GM21529 (cell line): ENCODE measurements around the gene PLD1.
"Not testable (repeated sequence)": the region's sequence is repeated elsewhere in the genome, so short reads cannot be mapped to it uniquely, and the experiment has no call there.

Source experiments
- ATAC-seq: cut with Tn5 transposase; IDR thresholded peaks from one replicate; pipeline ENCODE4 v1.9.1; 2021; ENCODE audit not compliant: unreplicated experiment

Gene PLD1

DNA sequence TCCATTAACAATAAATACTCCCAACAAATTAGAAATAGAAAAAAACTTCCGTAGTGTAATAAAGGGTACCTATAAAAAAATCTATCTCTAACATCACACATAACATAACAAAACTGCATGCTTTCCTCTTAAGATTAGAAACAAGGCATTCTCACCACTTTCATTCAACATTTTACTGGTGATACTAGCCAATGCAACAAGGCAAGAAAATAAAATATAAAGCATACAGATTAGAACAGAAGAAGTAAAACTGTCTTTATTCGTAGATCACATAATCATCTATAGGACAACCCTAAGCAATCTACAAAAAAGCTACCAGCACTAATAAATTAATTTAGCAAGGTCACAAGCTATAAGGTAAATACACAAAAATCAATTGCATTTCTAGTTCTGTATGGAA, 107.1 kb downstream of the PLD1 start:
- ATAC-seq: no peak

DNA sequence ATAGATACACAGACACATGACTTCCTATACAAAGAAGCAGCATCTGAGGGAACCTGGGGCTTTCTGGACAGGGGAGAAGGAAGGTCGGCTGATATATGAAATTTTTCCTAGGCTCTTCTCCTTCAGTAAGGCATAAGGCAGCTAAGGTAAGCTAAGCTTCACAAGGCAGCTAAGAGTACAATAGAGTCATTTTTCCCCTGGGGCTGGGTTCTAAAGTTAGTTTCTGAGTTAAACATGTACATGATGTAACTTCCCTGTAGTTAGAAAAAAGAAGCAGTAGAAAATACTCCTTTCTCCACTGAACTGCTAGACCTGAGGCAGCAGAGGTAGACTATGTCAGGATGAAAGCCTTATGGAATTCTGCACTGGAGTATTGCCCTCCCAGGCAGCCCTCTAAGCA, 109.6 kb downstream of the PLD1 start:
- ATAC-seq: no peak

DNA sequence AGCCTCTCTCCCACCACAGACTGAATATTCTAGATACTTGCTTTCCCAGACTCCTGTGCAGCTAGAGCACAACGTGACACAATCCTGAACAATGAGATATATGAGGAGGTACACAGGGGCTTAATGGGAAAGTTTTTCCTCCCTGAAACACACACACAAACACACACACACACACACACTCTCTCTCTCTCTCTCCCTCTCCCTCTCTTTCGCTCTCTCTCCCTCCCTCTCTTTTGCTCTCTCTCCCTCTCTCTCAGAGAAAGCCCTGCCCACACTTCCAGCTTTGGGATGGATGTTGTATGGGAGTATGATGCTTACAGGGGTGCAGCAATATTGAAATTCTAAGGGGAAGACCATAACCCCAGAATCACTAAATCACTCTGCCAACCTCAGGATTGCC, 110.1 kb downstream of the PLD1 start:
- ATAC-seq: no peak

DNA sequence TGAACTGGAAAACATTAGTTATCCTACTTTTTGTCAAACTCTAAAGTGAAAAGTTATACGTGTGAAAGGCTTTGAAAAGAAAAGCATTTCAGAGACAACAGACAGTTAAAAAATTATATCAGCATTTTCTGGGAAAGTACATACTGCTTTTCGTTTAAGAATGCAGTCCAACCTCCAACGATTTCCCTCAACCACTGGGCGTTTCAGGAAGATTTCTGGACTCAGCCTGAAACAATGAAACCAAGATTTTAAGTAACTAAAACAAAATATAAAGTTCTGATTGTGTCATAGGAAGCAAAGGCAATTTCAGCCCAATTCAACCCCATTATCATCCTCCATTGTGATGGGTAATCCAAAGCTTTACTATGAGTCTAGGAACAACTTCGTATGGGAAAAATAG, 110.7 kb downstream of the PLD1 start:
- no peak for ATAC-seq

DNA sequence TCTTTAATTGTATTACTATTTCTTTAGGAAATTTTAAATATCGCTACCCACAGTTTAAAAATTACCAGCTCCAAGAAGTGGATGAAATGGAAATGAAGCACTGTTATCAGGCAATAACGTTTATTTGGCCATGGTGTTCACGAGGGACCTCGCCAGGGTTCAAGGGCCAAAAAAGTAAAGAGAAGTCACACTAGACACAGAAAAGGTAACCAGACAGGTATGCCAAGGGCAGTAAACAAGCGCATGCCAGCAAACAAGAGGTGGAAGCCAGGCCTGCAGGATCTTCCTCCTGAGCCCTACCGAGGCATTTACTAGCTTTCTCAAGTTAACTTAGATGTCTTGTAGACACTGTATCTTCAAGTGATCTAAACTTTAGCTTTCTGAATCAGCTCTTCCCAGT, 113.5 kb downstream of the PLD1 start:
- no peak for ATAC-seq

DNA sequence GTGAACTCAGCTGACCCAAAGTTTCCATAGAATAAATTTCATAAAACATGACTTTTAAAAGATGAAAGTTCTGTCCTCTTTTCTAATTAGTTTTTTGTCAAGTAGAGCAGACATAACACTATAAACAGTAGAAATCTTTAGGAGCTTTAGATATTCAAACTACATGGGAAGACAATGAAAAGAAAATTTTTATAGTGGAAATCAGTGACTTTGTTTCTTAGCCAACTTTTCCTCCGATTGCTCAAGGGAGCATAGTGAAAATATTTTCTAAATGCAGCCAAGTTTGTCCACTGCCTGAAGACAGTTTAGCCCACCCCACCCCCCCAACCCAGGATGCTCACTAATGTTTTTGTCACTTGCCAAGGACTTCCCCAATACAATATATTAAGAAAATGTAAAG, 114.9 kb downstream of the PLD1 start:
- no peak for ATAC-seq

DNA sequence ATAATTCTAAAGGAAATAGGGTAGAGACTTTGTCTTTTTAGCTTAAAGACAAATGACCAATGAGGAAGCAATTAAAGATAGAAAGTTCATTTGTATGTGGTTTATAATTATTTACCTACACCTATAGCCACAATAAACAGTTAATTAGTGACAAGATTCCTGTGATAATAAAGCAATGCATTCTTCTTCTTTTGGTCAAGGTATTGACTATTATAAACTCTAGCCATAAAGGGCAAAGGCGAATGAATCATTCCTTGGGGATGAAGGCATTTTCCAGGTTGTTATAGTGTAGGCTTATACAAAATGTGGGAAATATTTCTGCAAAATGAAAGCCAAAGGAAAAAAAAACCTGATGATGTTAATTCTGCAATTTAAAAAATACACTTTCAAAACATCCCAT, 115.4 kb downstream of the PLD1 start:
- ATAC-seq: no peak

DNA sequence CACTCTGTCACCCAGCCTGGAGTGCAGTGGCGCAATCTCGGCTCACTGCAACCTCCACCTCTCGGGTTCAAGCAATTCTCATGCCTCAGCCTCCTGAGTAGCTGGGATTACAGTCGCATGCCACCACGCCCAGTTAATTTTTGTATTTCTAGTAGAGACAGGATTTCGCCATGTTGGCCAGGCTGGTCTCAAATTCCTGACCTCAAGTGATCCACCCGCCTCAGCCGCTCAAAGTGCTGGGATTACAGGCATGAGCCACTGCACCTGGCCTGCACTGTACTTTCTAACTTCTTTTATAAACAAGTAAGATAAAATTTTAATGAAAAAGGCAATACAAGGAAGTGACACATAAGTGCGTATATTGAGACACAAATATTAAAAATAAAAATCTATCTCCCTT, 117.7 kb downstream of the PLD1 start:
- ATAC-seq: not testable (repeated sequence)

DNA sequence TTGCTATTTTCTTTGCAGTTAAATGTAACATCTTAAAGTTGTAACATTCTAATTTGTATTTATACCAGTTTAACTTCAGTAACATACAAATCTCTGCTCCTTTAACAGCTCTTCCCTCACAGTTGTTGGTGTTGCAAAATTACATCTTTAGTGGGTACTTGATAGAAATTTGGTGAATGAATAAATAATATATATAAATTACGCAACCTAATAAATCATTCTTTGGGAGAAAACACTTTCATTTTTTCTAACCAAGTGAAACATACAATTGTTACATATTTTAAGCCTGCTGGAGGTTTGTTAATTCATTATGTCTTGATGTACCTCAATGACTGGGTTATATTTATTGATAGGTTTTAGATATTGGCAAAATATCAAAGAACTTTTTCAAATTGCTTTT, 118.8 kb downstream of the PLD1 start:
- no peak for ATAC-seq

DNA sequence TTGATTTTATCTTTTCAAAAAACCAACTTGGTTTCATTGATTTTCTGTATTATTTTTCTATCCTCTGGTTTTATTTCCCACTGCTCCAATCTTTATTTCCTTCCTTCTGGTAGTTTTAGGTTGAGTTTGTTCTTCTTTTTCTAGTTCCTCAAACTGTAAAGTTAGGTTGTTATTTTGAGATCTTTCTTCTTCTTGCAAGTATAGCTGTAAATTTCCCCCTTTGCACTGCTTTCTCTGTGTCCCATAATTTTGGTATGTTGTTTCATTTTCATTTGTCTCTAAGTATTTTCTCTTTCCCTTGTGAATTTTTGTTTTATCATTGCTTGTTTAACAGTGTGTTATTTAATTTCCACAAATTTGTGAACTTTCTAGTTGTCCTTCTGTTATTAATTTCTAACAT, 120.0 kb downstream of the PLD1 start:
- ATAC-seq: peak; percentile 60

DNA sequence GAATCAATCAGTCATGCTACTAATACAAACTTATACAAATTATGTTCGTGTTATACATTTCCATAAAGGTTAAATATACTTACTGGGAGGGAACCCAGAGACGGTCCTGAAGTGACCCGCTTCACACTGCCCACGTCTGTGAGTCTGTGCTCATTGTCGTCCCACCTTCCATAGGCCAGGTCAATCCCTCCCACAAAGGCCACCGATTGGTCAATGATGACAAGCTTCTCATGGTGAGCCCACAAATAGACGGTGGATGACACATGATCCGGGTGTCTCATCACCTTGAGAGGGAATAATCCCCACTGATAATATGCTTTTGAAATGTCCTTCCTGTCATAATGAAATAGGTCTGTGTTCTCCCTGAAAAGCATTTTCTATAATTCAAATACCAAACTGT, 121.7 kb downstream of the PLD1 start:
- ATAC-seq: no peak

DNA sequence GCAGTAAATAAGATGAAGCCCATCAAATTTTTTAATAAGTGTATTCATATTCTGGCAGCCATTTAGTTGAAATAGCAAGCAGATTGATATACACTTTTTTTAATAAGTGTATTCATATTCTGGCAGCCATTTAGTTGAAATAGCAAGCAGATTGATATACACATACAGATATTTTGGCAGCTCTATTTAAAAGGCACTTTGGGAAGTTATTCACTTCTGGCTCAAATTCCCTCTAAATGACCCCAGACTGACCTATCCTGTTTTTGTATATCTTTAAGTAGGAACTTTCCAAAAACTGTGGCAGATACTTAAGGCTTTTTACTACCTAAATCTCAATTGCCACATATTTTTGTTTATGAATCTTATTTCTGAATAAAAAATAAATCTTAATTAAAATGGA, 122.3 kb downstream of the PLD1 start:
- no peak for ATAC-seq

DNA sequence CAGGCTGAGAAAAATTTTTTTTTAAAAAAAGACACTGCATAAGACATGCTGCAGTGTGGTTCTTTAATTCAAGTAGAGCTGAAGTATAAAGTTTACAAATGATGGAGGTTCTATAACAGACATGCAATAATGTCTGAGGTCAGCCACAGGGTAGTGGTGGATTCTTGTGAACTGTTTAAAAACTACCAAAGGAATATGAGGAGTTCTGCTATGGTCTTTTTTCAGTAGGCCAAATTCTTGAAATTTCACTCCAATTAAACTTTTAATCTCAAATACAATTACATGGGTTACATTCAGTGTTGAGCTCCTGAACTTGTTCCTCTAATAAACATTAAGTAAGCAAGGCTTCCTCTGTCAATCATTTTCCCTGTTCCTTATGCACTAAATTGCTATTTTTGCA, 122.7 kb downstream of the PLD1 start:
- no peak for ATAC-seq

DNA sequence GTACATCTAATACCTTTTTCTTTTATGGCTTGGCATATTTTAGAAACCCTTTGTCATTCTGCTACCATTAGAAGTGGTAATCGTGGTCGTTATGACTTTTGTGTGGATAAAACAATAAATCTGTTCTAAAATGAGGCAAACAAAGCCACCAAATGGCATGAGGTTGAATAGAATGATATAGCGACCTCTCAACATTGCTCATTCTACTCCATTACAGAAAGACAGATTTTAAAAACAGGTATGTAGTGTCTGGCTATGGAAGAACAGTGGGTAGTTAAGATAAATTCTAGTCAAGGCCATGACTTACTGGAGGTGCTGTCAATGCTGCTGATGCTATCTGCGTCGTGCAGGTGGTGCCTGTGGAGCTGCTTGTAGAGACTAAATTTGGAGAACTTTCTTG, 123.2 kb downstream of the PLD1 start:
- no peak for ATAC-seq

DNA sequence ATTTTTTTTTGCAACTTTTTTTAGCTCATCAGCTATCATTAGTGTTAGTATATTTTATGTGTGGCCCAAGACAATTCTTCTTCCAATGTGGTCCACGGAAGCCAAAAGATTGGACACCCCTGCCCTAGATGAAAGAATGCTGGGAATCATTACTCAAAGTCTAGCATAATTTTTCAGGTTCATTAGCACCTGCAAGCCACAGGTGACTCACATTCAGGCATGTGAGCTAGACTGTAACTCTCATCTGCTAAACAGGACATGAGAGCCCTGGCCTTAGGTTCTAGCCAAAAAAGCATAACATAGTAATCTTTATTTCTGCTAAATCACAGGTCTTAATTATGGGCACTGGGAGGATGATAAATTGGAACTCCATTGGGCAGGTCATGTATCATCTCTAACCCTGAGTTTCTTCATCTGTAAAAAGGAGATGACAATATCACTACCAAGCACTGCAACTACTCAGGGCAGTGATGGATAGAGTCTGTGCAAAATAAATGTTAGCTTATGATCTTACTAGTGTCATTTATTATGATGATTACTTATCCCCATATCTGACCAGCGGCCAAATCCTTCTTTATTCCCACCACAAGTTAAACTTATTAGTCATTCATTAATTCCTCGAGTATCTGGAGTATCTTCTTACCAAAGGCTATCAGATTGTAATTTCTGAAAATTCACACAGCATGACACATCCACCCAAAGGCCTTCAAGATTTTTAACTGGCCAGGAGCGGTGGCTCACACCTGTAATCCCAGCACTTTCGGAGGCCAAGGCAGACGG, 125.0 kb downstream of the PLD1 start:
- ATAC-seq: no peak

DNA sequence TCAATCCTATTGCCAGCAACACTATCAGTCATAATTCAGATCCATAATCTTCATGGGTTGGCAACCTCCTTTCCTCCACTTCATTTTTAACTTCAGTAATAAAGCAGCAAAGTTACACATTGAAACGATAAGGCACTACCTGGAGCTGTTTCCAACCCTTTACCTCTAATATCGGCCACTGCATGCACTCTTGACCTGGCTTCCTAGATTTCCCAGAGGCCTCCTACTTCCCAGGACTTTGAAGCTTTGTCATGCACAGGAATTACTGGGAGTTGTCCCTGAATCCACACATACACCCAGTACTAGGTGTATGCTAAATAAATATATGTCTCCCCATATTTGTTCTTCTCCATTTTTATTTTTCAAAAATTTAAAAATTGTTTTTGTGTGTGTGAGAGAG, 126.1 kb downstream of the PLD1 start:
- no peak for ATAC-seq

DNA sequence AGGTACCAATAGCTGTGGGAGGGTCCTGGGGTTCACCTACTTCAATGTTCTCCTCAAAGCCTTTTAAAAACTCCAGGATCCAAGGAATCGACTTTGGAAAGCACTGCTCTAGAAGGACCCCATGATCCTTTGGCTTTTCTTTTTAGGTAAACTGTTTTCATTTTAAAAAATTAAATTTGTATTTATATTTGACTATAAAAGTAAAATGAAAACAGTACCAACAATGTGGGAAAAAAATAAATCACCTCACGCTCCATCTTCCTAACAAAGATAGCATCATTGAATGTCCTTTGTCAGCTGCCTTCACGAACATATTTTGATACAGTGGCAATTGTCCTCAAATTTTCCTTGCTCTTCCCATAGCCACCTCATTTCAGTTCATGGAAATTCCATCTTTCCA, 127.5 kb downstream of the PLD1 start:
- ATAC-seq: no peak

DNA sequence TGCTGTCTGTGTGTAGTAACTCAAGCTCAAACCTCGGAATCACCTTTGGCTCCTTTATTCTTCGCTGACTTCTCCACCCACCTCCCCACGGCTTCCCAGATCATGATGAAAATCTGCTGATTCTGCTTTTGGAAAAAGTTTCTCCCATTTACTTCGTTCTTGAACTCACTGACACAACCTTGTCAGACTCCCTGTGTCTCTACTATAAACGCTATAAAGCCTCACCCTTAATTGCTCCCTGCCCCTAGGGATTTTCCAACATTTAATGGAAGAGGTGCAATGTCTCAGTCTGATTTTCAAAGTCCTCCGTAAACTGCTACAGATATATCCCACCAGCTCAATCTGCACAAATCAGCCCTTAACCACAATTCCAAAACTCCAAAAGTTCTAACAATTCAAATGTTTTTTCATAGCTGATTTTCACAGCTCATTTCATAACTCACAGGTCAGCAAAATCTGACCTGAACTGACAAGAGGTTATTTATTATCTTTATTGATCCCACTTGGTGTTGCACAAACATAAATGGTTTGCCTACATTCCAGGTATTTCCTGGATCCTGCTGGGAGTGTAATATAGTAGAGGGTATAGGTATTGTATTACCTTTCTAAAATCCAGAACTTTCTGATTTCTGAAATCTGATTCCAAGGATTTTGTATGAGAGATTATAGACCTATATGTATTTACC, 129.4 kb downstream of the PLD1 start:
- ATAC-seq: no peak

DNA sequence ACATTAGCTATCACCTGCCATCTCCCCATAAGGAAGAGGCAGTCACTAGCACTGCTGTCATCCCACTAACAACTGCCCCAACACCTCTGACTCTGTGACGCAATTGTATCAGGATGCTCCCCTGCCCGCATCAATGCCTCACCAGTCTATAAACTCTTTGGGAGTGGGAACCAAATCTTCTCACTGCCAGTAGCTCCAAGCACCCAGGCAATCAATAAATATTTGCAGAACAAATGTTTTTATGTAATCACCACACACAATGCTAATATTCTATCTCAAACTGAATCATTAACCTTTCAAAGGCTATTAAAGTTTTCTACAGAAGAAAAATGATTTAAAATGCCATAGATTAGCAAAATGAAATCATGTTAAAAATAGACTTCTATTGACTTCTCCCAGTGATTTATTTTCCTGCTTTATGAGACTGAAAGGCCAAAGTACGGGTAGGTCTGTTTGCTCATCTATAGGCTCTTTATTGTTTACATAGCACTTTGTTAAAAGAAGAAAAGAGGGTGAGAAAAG, 131.3 kb downstream of the PLD1 start:
- ATAC-seq: no peak

DNA sequence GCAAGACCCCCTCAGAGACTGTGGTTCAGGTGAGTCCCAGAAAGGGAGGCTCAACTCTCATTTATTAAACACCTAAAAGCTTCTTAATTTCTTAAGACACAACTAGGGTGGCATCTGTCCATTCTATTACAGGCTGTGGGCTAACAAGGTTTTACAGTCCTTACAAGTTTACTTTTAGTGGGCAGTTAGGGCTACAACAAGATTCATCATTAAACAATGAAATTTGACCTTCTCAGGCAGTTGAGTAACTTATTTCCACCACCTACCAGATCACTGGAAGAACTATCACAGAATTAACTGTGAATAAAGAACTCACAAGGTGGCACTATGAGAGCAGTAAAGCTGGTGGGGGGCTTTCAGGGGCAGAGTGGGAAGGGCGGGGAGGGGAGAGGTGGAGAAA, 132.6 kb downstream of the PLD1 start:
- ATAC-seq: no peak

DNA sequence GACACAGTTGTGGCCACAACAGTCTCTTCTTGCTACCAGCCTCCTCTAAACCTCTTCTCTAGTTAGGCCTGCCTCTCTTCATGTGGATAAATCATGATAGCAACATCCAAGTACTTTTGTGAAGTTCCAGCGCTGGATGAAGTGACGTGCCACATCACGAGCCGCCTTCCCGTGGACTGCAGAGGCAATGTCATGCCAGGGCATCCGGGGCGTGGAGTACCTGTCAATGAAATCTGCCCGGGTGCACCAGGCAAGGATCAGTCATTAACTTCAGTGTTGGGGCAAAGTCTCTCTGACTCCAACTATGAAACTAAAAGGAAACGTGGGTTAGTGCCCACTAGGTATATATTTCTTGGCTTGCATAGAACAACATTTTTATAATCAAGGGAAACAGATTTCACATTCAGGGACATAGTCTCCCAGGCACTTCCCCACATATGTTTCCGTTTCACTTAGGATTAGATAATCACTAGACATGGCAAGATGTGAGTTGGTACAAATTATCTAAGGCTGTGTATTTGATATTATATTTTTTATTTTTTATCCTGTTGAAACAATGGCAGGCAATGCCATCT, 133.6 kb downstream of the PLD1 start:
- no peak for ATAC-seq

DNA sequence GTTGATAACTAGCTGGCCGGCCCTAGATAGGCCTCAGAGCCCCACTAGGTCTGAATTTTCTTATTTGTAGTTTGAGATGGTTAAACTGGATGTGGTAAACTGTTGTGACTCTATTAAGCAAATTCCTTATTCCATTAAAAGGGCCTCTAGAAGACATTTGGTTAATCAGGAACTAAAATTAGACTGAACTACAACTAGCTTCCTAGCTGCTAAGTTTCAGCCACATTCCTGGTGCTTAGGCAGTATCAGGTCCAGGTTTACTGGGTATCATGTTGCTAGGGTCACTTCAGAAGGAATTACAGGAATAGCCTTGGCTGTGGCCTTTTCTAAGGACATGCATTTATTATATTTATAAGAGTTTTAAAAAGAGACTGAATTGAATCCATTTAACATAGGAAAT, 136.3 kb downstream of the PLD1 start:
- no peak for ATAC-seq
